Prostate gland (tissue), 2 donors: ENCODE data around the gene ATP1A3.

ENCODE experiments used
- POLR2AphosphoS5 ChIP-seq: sonication (generic); formaldehyde crosslinking; IDR thresholded peaks from one replicate; pipeline ENCODE4 v1.6.1; 2017; ENCODE audit warnings: antibody characterized with exemption
- TF ChIP-seq, protein P1 (sequence below), 4 experiments: fragments of 200-600 bp in 2 of 4; fragments of 450-650 bp in 2 of 4; sonication (generic) in 2 of 4; IDR thresholded peaks; 1 replicate in 3 of 4; 2 replicates in 1 of 4; pipeline ENCODE4 v1.5.1; 2016 to 2019; ENCODE audit warnings: antibody characterized with exemption in 4 of 4, mild to moderate bottlenecking in 2 of 4, moderate library complexity in 2 of 4

DNA sequence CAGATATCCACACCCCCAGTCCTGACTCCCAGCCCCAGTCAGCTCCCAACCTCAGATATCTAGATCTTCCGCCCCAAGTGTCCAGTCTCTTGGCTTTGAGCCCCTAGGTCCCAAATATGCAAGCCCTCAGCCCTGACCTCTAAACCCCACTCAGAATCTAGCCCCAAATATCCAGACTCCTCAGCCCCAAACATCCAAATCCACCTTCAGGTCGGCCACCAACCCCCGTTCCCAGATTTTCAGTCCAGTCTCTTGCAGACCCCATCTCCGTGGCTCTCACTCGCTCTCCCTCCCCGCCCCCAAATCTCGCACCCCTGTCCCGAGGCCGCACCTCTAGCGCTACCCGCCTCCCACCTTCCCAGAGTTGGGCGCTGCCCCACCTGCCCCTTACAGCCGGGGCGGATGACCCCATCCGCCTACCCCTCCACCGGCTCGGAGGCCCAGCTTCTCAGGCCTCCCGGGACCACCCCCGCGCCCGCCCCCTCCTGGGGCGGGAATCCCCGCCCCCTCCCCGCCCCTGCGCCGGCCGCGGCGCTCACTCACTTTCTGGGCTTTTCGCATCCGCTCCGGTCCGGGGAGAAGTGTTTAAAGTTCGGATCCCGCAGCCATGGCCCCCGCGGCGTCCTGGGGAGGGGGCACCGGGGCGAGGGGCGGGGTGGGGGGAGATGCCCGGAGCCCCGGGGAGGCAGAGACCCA lies 66.4 kb downstream of the ATP1A3 start:
- TF ChIP-seq, protein P1, sequence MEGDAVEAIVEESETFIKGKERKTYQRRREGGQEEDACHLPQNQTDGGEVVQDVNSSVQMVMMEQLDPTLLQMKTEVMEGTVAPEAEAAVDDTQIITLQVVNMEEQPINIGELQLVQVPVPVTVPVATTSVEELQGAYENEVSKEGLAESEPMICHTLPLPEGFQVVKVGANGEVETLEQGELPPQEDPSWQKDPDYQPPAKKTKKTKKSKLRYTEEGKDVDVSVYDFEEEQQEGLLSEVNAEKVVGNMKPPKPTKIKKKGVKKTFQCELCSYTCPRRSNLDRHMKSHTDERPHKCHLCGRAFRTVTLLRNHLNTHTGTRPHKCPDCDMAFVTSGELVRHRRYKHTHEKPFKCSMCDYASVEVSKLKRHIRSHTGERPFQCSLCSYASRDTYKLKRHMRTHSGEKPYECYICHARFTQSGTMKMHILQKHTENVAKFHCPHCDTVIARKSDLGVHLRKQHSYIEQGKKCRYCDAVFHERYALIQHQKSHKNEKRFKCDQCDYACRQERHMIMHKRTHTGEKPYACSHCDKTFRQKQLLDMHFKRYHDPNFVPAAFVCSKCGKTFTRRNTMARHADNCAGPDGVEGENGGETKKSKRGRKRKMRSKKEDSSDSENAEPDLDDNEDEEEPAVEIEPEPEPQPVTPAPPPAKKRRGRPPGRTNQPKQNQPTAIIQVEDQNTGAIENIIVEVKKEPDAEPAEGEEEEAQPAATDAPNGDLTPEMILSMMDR (IDR thresholded peaks at IDR 0.05), result no peak
- TF ChIP-seq POLR2AphosphoS5, result no peak
